Activated naive CD8-positive, alpha-beta T cell (primary cell): Measurements from ENCODE around the gene PDE4D.
"Not testable (repeated sequence)": the region's sequence is repeated elsewhere in the genome, so short reads cannot be mapped to it uniquely, and the experiment has no call there.

Source experiments
- H3K27ac Mint-ChIP-seq: one replicate; pipeline ENCODE4 v1.8.0; 2021; ENCODE audit warnings: mixed read lengths
- H3K27me3 Mint-ChIP-seq: one replicate; pipeline ENCODE4 v1.8.0; 2021; ENCODE audit warnings: mixed read lengths
- H3K36me3 Mint-ChIP-seq: one replicate; pipeline ENCODE4 v1.8.0; 2021; ENCODE audit warnings: mixed read lengths
- H3K4me1 Mint-ChIP-seq: one replicate; pipeline ENCODE4 v1.8.0; 2021; ENCODE audit warnings: low read depth, mixed read lengths
- H3K4me3 Mint-ChIP-seq: one replicate; pipeline ENCODE4 v1.8.0; 2021; ENCODE audit warnings: mild to moderate bottlenecking, mixed read lengths
- H3K9me3 Mint-ChIP-seq: one replicate; pipeline ENCODE4 v1.8.0; 2021; ENCODE audit warnings: low read depth, mixed read lengths

PDE4D gene

GRCh38 chr5:59079622-59080620 lies 813.6 kb downstream of the PDE4D start:
- Mint-ChIP-seq H3K4me3 (no peak overlapping the region), H3K36me3 (no peaks in the 10 kb centered on the region), H3K27ac (no peak overlapping the region), H3K4me1 (no peaks in the 10 kb centered on the region), H3K9me3 (no peaks in the 10 kb centered on the region), H3K27me3 (peaks cover 2% of the 10 kb centered on the region)

DNA sequence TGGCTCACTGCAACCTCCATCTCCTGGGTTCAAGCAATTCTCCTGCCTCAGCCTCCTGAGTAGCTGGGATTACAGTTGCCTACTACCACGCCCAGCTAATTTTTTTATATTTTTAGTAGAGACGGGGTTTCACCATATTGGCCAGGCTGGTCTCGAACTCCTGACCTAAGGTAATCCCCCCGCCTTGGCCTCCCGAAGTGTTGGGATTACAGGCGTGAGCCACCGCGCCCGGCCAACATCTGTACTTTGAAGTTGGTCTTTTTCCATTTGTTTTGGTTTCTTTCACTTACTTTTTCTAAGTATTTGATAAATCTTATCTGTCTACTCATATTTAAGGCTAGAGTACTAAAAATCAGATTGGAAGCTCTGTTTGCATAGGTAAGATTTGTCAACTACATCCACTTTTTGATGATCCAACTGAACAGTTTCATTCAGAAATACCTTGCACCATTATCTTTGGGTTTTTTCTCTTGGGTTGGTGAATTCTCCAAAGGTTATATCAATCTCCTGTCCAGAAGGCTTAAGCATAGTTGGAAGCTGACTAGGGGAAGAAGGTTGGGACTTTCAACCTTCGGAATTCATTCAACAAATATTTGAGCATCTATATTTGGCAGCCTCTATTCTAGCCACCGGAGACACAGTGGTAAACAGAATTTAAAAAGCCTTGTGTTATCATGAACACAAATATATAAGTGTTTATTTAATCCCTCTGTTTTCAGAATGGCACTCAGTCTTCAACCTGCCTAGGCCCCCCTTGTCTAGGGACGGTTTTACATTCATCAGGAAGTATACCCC lies 821.6 kb downstream of the PDE4D start:
- Mint-ChIP-seq H3K36me3 (peaks cover 6% of the 10 kb centered on the region), H3K4me1 (no peaks in the 10 kb centered on the region), H3K27me3 (peaks cover 2% of the 10 kb centered on the region), H3K4me3 (no peak overlapping the region), H3K9me3 (no peaks in the 10 kb centered on the region), H3K27ac (no peak overlapping the region)

GRCh38 chr5:59069438-59070079 lies 824.0 kb downstream of the PDE4D start:
- peaks cover 2% of the 10 kb centered on the region for H3K27me3 Mint-ChIP-seq
- no peaks in the 10 kb centered on the region for H3K4me1 Mint-ChIP-seq
- no peak overlapping the region for H3K4me3 Mint-ChIP-seq
- no peak overlapping the region for H3K27ac Mint-ChIP-seq
- peaks cover 6% of the 10 kb centered on the region for H3K36me3 Mint-ChIP-seq
- H3K9me3 Mint-ChIP-seq: no peaks in the 10 kb centered on the region

DNA sequence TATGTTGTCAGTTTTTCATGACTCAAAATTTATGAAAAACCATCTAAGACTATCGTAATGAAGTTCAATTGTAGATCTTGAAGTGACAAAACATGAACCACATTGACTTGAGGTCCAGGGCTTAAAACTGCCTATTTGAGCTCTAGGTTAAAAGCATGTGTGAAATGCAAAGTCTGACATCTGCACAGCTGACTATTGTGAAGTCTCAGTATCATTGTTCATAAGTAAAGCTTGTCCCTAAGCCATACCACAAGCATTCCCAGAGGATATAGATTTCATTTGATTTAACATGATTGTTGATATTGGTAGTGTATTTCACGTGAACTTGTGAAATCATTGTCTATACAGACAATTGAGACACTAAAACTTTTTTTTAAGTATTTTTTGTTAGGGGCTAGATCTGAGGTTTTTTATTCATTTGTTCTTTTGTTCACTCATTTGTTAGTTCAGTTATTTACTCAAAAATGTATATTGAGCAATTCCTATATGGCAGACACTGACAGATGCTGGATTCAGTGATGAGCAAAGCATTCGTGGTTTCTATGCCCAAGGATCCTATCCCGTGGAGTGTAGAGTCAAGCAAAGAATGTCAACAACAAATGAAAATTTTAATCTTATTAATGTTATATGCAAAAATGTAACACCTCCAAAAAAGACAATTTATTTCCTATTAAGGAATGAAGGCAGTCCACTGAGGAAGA lies 825.4 kb downstream of the PDE4D start:
- no peak overlapping the region for H3K4me3 Mint-ChIP-seq
- no peak overlapping the region for H3K27ac Mint-ChIP-seq
- H3K36me3 Mint-ChIP-seq: peaks cover 4% of the 10 kb centered on the region
- H3K9me3 Mint-ChIP-seq: no peaks in the 10 kb centered on the region
- H3K4me1 Mint-ChIP-seq: no peaks in the 10 kb centered on the region
- H3K27me3 Mint-ChIP-seq: peaks cover 1% of the 10 kb centered on the region

DNA sequence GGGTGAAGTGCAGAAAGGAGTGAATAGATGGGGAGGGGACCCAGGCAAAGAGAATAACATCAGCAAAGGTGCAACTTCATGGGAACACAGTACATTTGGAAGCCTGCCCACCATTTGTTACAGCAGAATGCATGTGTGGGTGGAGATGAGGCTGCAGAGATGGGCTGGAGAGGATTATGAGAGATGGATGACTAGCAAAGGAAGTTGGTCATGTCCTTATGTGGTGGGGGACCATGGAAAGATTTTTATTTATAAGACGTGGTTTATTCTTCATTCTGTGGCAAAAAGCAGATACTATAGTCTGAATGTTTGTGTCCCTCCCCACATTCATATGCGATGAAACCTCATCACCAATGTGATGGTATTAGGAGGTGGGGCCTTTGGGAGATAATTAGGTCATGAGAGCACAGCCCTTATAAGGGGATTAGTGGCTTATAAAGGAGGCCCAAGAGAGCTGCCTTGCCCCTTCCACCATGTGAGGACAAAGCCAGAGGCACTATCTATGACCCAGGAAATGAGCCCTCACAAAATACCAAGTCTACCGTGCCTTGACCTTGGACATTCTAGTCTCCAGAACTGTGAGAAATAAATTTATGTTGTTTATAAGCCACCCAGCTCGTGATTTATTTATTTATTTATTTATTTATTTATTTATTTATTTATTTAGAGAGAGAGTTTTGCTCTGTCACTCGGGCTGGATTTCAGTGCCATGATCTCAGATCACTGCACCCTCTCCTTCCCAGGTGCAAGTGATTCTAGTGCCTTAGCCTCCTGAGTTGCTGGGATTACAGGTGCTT lies 827.0 kb downstream of the PDE4D start:
- no peak overlapping the region for H3K27ac Mint-ChIP-seq
- H3K9me3 Mint-ChIP-seq: no peaks in the 10 kb centered on the region
- H3K4me3 Mint-ChIP-seq: no peak overlapping the region
- H3K36me3 Mint-ChIP-seq: peaks cover 2% of the 10 kb centered on the region
- H3K27me3 Mint-ChIP-seq: no peaks in the 10 kb centered on the region
- H3K4me1 Mint-ChIP-seq: no peaks in the 10 kb centered on the region

GRCh38 chr5:59065554-59065953 lies 828.0 kb downstream of the PDE4D start:
- no peaks in the 10 kb centered on the region for H3K36me3 Mint-ChIP-seq
- H3K27ac Mint-ChIP-seq: no peak overlapping the region
- H3K27me3 Mint-ChIP-seq: no peaks in the 10 kb centered on the region
- no peaks in the 10 kb centered on the region for H3K4me1 Mint-ChIP-seq
- no peaks in the 10 kb centered on the region for H3K9me3 Mint-ChIP-seq
- H3K4me3 Mint-ChIP-seq: no peak overlapping the region

DNA sequence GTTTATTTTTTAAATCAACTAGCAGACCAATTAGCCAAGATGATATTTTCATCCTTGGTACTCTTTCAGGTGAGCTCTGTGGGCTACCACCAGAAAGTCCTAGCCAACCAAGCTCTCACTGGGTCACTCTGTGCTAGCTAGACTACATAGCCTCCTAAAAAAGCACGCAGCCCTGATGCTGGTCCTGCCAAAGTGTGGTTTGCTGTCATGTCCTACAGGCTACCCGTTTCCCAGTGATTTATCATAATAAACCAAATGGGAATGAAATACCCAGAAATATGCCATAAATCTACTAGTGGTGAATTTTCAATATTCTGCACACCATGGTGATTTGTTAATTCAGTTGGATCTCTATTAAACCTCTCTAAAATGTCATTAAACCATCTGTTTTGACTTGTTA lies 829.2 kb downstream of the PDE4D start:
- Mint-ChIP-seq H3K27ac (no peak overlapping the region), H3K4me3 (no peak overlapping the region), H3K27me3 (no peaks in the 10 kb centered on the region), H3K4me1 (no peaks in the 10 kb centered on the region), H3K36me3 (no peaks in the 10 kb centered on the region), H3K9me3 (no peaks in the 10 kb centered on the region)

- no peaks in the 10 kb centered on the region for H3K36me3 Mint-ChIP-seq
- no peak overlapping the region for H3K4me3 Mint-ChIP-seq
- no peaks in the 10 kb centered on the region for H3K4me1 Mint-ChIP-seq
- H3K9me3 Mint-ChIP-seq: no peaks in the 10 kb centered on the region
- no peak overlapping the region for H3K27ac Mint-ChIP-seq
- H3K27me3 Mint-ChIP-seq: no peaks in the 10 kb centered on the region
Observed at GRCh38 chr5:59062986-59063683, 830.4 kb downstream of the PDE4D start.

GRCh38 chr5:59061377-59061776 lies 832.1 kb downstream of the PDE4D start:
- Mint-ChIP-seq H3K4me3 (no peak overlapping the region), H3K36me3 (no peaks in the 10 kb centered on the region), H3K4me1 (no peaks in the 10 kb centered on the region), H3K27me3 (no peaks in the 10 kb centered on the region), H3K27ac (no peak overlapping the region), H3K9me3 (no peaks in the 10 kb centered on the region)

GRCh38 chr5:59058969-59059687 lies 834.4 kb downstream of the PDE4D start:
- Mint-ChIP-seq H3K36me3 (no peaks in the 10 kb centered on the region), H3K27me3 (no peaks in the 10 kb centered on the region), H3K4me3 (no peak overlapping the region), H3K9me3 (no peaks in the 10 kb centered on the region), H3K4me1 (no peaks in the 10 kb centered on the region), H3K27ac (no peak overlapping the region)

DNA sequence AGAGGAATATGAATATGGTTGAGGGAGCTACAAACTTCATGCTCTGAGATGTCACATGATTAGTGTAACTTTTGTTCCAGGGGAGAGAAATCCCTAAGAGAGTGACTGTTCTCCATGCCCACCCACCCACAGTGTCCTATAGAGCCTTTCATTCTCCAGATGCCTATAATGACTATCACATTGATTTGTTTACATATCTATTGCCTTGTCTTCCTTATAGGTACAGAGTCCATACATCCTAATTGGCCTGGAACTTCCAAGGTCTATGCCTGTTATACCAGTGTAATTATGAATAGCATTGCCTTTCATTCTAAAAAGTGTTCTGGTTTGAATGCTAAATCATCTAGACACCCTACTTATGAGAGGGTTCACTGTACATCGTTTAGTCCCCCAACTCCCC lies 835.3 kb downstream of the PDE4D start:
- H3K36me3 Mint-ChIP-seq: no peaks in the 10 kb centered on the region
- no peak overlapping the region for H3K4me3 Mint-ChIP-seq
- no peak overlapping the region for H3K27ac Mint-ChIP-seq
- H3K4me1 Mint-ChIP-seq: no peaks in the 10 kb centered on the region
- H3K9me3 Mint-ChIP-seq: no peaks in the 10 kb centered on the region
- no peaks in the 10 kb centered on the region for H3K27me3 Mint-ChIP-seq

DNA sequence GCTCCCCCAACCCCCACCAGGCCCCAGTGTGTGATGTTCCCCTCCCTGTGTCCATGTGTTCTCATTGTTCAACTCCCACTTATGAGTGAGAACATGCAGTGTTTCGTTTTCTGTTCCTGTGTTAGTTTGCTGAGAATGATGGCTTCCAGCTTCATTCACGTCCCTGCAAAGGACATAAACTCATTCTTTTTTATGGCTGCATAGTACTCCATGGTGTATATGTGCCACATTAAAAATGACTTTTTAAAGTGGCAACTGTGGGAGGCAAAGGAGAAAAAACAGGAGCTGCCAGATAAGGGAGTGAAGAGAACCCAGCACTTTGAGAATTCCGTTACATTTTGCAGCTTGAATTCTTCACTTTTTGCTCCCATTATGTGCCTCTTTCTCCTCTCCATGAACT lies 836.9 kb downstream of the PDE4D start:
- not testable (repeated sequence) for H3K4me1 Mint-ChIP-seq, H3K36me3 Mint-ChIP-seq, H3K27ac Mint-ChIP-seq, H3K27me3 Mint-ChIP-seq, H3K4me3 Mint-ChIP-seq, H3K9me3 Mint-ChIP-seq
